Osteocyte (in vitro differentiated cells): ENCODE data around the gene STMN1. TPM values are rescaled to one million over a fixed set of nuclear protein-coding genes. Genes with fewer than 3 reads are reported as not detected.
"Not testable (repeated sequence)": the region's sequence is repeated elsewhere in the genome, so short reads cannot be mapped to it uniquely, and the experiment has no call there.

Experiments used
- DNase-seq: peaks from one replicate; pipeline ENCODE4 v3.0.0; 2021; ENCODE audit warnings: mixed read lengths; ENCODE audit not compliant: unreplicated experiment; ENCODE audit errors: extremely low spot score
- H3K27ac Mint-ChIP-seq: one replicate; pipeline ENCODE4 v1.8.0; 2021; ENCODE audit warnings: mild to moderate bottlenecking, mixed read lengths; ENCODE audit not compliant: unreplicated experiment
- H3K27me3 Mint-ChIP-seq: one replicate; pipeline ENCODE4 v1.8.0; 2021; ENCODE audit warnings: mixed read lengths; ENCODE audit not compliant: unreplicated experiment
- H3K36me3 Mint-ChIP-seq: one replicate; pipeline ENCODE4 v1.8.0; 2021; ENCODE audit warnings: mixed read lengths; ENCODE audit not compliant: unreplicated experiment
- H3K4me1 Mint-ChIP-seq: one replicate; pipeline ENCODE4 v1.8.0; 2021; ENCODE audit warnings: mixed read lengths; ENCODE audit not compliant: unreplicated experiment
- H3K4me3 Mint-ChIP-seq: one replicate; pipeline ENCODE4 v1.8.0; 2021; ENCODE audit warnings: mild to moderate bottlenecking, moderate library complexity, mixed read lengths; ENCODE audit not compliant: unreplicated experiment
- H3K9me3 Mint-ChIP-seq: one replicate; pipeline ENCODE4 v1.8.0; 2021; ENCODE audit warnings: mixed read lengths; ENCODE audit not compliant: unreplicated experiment
- total RNA-seq: library from RNA; stranded (reverse); gene quantifications from 2 replicates; pipeline ENCODE4 v1.2.1, GENCODE V29; 2021
- TF ChIP-seq, protein P1 (sequence below): fragments of 200-600 bp; sonication (generic); IDR thresholded peaks from 2 replicates; pipeline ENCODE4 v1.5.0; 2021; ENCODE audit warnings: antibody characterized with exemption, mild to moderate bottlenecking, moderate library complexity

Gene STMN1
- total RNA-seq, 1 donor from 2014 or later = 255 TPM

DNA sequence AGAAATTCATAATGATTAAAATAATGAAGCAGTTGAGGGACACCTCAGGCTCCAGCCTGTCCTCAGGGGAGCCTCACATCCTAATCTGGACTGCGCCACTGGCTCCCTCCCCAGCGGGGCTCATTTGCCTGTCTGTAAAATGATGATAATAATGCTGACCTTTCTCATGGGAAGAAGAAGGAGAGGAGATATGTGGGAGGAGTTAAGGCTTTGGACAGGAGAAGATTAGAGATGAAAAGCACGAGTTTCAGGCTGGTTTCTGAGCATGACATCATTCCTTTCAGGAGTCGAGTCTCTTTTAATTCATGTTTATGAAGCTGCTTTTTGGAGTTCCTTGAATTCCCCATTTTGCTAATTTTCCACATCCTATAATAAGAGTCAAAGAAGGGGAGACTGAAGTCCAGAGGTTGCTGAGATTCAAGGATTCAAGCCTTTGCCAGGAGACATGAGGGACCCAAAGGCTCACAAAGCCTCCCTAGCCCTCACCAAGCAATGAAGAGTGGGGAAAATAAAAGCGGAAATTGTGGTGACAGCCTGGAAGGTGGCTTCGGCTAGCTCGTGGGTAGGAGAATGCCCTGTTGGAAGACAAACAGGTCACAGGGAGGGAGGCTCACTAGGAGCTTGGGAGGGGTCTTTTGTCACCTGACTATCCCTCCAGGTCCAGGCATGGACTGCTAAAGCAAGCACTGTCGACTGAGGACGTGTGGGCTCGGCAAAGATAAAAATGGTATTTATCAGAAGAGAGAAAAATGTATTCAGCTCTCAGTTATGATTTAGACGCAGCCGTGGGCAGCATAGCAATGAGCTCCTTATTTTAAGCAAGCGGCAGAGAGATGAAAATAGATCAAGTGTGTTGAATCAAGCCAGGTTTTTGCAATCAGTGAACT is 27.5 kb upstream of the STMN1 start:
- DNase-seq = no peak
- peaks cover 12% of the 10 kb centered on the region for H3K27me3 Mint-ChIP-seq
- H3K9me3 Mint-ChIP-seq = no peaks in the 10 kb centered on the region
- H3K4me1 Mint-ChIP-seq = no peaks in the 10 kb centered on the region
- H3K4me3 Mint-ChIP-seq = no peak overlapping the region
- no peak overlapping the region for H3K27ac Mint-ChIP-seq
- TF ChIP-seq, protein P1, sequence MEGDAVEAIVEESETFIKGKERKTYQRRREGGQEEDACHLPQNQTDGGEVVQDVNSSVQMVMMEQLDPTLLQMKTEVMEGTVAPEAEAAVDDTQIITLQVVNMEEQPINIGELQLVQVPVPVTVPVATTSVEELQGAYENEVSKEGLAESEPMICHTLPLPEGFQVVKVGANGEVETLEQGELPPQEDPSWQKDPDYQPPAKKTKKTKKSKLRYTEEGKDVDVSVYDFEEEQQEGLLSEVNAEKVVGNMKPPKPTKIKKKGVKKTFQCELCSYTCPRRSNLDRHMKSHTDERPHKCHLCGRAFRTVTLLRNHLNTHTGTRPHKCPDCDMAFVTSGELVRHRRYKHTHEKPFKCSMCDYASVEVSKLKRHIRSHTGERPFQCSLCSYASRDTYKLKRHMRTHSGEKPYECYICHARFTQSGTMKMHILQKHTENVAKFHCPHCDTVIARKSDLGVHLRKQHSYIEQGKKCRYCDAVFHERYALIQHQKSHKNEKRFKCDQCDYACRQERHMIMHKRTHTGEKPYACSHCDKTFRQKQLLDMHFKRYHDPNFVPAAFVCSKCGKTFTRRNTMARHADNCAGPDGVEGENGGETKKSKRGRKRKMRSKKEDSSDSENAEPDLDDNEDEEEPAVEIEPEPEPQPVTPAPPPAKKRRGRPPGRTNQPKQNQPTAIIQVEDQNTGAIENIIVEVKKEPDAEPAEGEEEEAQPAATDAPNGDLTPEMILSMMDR = no peak
- no peaks in the 10 kb centered on the region for H3K36me3 Mint-ChIP-seq

DNA sequence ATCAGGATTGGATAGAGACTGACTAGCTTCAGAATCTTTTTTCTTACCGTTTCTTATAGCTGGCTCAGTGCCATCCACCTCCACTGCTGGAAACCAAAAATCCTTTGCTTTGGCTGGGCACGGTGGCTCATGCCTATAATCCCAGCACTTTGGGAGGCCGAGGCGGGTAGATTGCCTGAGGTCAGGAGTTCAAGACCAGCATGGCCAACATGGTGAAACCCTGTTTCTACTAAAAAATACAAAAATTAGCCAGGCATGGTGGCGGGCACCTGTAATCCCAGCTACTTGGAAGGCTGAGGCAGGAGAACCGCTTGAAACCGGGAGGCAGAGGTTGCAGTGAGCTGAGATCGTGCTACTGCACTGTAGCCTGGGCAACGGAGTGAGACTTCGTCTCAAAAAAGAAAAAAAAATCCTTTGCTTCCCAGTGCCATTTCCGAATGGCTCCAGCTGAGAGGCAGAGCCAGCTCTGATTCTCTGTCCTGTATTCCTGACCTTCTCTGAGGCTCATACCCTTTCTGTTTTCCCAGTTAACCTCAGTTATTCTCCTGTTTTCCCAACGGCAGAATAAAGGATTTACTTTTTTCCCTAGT is 26.7 kb upstream of the STMN1 start:
- not testable (repeated sequence) for H3K27ac Mint-ChIP-seq, H3K4me3 Mint-ChIP-seq, DNase-seq, H3K9me3 Mint-ChIP-seq, H3K36me3 Mint-ChIP-seq, H3K4me1 Mint-ChIP-seq
- H3K27me3 Mint-ChIP-seq = peaks cover 12% of the 10 kb centered on the region

DNA sequence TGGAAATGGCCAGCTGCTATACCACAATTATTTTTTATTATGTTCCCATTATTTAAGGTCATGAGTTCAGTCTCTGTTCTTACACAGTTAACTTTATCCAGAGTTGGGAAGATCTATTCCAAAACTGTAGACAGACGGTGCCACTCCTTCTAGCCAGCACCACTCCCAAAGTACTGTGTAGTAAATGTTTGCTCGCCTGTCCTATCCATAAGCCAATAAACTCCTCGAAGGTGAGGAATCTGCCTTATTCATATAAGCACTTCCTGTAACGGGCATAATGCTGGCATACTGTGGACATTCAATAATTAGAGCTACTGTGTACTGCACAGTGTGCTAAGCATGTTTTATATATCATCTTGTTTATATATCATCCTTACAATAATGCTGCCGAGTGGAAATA is 26.1 kb upstream of the STMN1 start:
- Mint-ChIP-seq H3K36me3 (no peaks in the 10 kb centered on the region), H3K4me3 (no peak overlapping the region), H3K27me3 (peaks cover 12% of the 10 kb centered on the region), H3K9me3 (no peaks in the 10 kb centered on the region), H3K27ac (no peak overlapping the region), H3K4me1 (no peaks in the 10 kb centered on the region)
- TF ChIP-seq, protein P1 = no peak
- DNase-seq = no peak

DNA sequence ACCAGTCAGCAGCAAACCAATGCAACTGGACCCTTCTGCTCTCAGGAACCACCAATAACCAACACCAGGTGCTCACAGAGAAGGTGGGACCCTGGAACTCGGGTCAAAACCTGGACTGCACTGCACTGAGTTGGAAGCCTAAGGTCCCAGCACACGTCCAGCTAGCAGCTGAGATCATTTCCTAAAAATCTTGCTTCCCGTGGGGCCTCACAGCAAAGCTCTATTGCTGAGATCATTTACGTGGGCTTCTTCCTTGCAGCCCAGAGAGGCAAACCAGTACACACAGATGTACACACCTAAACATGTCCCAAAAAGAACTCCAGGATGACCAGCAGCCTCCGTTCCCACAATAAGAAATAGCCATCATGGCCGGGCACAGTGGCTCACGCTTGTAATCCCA is 22.8 kb upstream of the STMN1 start:
- H3K27me3 Mint-ChIP-seq = peaks cover 12% of the 10 kb centered on the region
- no peak overlapping the region for H3K4me3 Mint-ChIP-seq
- DNase-seq = no peak
- H3K27ac Mint-ChIP-seq = no peak overlapping the region
- no peaks in the 10 kb centered on the region for H3K9me3 Mint-ChIP-seq
- TF ChIP-seq, protein P1 = no peak
- no peaks in the 10 kb centered on the region for H3K36me3 Mint-ChIP-seq
- peaks cover 3% of the 10 kb centered on the region for H3K4me1 Mint-ChIP-seq

DNA sequence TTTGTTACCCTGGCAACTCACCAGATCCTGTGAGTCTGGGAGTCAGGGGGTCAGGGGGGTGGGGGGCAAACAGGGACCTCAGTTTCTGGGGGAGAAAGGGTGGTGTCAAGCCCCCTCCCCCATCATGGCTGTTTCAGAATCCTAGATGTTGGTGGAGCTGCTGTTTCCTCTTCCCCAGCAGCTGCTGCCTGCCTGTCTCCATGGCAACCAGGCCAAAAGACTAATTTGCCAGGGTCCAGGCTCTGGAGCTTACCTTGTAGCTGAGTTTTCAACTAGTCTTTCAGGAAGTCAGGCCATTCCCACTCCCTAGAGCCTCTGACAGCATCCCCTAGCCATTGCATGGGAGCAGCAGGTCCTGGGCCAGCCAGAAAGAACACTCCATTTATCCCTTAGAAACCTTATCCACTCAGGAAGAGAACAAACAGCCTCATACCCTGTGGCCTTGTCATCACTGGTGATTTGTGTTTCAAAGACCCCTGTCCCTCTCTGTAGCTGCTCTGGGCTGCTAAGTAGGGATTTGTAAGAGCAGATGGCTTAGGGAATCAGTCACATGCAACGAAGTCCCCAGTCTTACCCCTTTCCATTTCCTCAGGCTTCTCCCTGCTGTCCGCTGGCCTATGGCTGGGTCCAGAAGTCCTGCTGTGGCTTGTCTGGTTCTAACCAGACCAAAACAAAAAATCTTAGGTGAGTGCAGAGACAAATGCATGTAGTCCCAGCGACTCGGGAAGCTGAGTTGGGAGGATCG is 21.5 kb upstream of the STMN1 start:
- no peaks in the 10 kb centered on the region for H3K9me3 Mint-ChIP-seq
- H3K4me3 Mint-ChIP-seq = no peak overlapping the region
- no peaks in the 10 kb centered on the region for H3K36me3 Mint-ChIP-seq
- no peak for DNase-seq
- peaks cover 5% of the 10 kb centered on the region for H3K27me3 Mint-ChIP-seq
- TF ChIP-seq, protein P1 = no peak
- peaks cover 9% of the 10 kb centered on the region for H3K4me1 Mint-ChIP-seq
- no peak overlapping the region for H3K27ac Mint-ChIP-seq
